Spleen (tissue), 7 donors: ENCODE results near the gene KIAA1210.

Experiments used
- CTCF ChIP-seq, 11 experiments: fragments of 200-600 bp in 7 of 11; fragments of 450-650 bp in 4 of 11; sonication (generic) in 4 of 11; IDR thresholded peaks in 8 of 11; conservative IDR thresholded peaks in 3 of 11; 1 replicate in 7 of 11; 2 replicates in 4 of 11; pipeline versions ENCODE4 v1.4.0 to v1.8.0; 2016 to 2021; ENCODE audit warnings: antibody characterized with exemption in 11 of 11, inconsistent platforms in 4 of 11, mild to moderate bottlenecking in 1 of 11
- POLR2A ChIP-seq, 3 donors: fragments of 450-650 bp; IDR thresholded peaks; one replicate each; pipeline ENCODE4 v1.5.1; 2017; ENCODE audit warnings: antibody characterized with exemption in 3 of 3, mild to moderate bottlenecking in 1 of 3
- POLR2AphosphoS5 ChIP-seq, 3 donors: sonication (generic); formaldehyde crosslinking; IDR thresholded peaks; one replicate each; pipeline ENCODE4 v1.5.1; 2017; ENCODE audit warnings: antibody characterized with exemption in 3 of 3
- donor health status: DM: no; HTN: no; CAD: no; lungs with moderate emphysema.
- donor health status: DM: no; HTN: no; CAD: no.
- donor health status: DM: no; HTN: no; CAD: no.

- TF ChIP-seq CTCF (IDR thresholded peaks at IDR 0.05 in 8 of 11, conservative IDR thresholded peaks at IDR 0.05 in 3 of 11) (no peak), POLR2A (IDR thresholded peaks at IDR 0.05) (no peak), POLR2AphosphoS5 (IDR thresholded peaks at IDR 0.05) (no peak)
These were observed 23.4 kb upstream of the KIAA1210 start for GRCh38 chrX:119151051-119151380.
